Large intestine (tissue), 3 donors: ENCODE measurements around the gene NME8. TPM values are rescaled to one million over a fixed set of nuclear protein-coding genes. Genes with fewer than 3 reads are reported as not detected.
A peak's percentile ranks its signal among the peaks of the same experiment; 100 is the strongest.

ENCODE experiments used
- DNase-seq, 2 donors: peaks; one replicate each; pipeline versions ENCODE4 v3.0.0 to v3.0.0-alpha.2; 2013
- H3K27ac ChIP-seq: one replicate; pipeline ENCODE4 v1.5.1; 2013; ENCODE audit warnings: low read length
- H3K27me3 ChIP-seq: 2 replicates; pipeline ENCODE4 v1.6.1; 2013; ENCODE audit warnings: low read length; ENCODE audit not compliant: control insufficient read depth, insufficient read depth
- H3K36me3 ChIP-seq: 2 replicates; pipeline ENCODE4 v1.6.1; 2013; ENCODE audit warnings: low read length; ENCODE audit not compliant: control insufficient read depth, insufficient read depth
- H3K4me1 ChIP-seq: one replicate; pipeline ENCODE4 v1.6.1; 2013; ENCODE audit warnings: low read length; ENCODE audit not compliant: control insufficient read depth, insufficient read depth
- H3K4me3 ChIP-seq: one replicate; pipeline ENCODE4 v1.5.1; 2013; ENCODE audit warnings: low read length
- H3K9me3 ChIP-seq: one replicate; pipeline ENCODE4 v1.6.1; 2013; ENCODE audit warnings: mild to moderate bottlenecking, low read depth, low read length, moderate library complexity; ENCODE audit not compliant: control insufficient read depth
- WGBS: methylation state at CpG from one replicate; pipeline ENCODE4 v1.1.5; 2013; ENCODE audit warnings: low lambda C conversion rate; ENCODE audit not compliant: insufficient coverage; 5-methylcytosine and 5-hydroxymethylcytosine counted together
- polyA plus RNA-seq: library from polyadenylated mRNA; unstranded; fragments of 120-200 nt; gene quantifications from one replicate; pipeline ENCODE4 v1.2.1, GENCODE V29; 2013

NME8 gene
- polyA plus RNA-seq, 1 donor = 0.04 TPM

DNA sequence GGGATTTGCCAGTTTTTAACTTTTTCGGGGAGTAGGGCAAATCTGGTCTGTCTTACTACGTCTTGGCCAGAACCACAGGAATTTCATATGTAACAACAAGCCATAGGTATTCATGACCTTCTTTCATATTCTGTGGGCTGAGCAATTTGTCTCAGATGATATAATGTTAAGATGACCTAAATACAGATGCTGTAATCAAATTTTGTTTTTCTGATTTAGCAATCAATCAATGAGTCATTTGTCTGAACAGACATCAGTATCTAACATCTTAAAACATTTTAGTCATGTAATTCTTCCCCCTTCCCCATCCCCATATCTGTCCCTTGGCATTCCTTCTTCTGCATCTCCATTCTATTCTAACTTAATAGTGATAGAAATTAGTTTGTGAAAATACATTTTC, 24.8 kb upstream of the NME8 start:
- no peaks in the 10 kb centered on the region for H3K27me3 ChIP-seq
- DNase-seq = no peak
- no CpG with 5 or more reads among the region's 2 CpGs for WGBS
- no peaks in the 10 kb centered on the region for H3K4me1 ChIP-seq
- no peaks in the 10 kb centered on the region for H3K36me3 ChIP-seq
- no peak overlapping the region for H3K27ac ChIP-seq
- H3K4me3 ChIP-seq = no peak overlapping the region
- no peaks in the 10 kb centered on the region for H3K9me3 ChIP-seq

- WGBS = no CpG with 5 or more reads among the region's 3 CpGs
- Histone ChIP-seq H3K9me3 (no peaks in the 10 kb centered on the region), H3K36me3 (no peaks in the 10 kb centered on the region), H3K4me3 (no peak overlapping the region), H3K27ac (no peak overlapping the region), H3K27me3 (no peaks in the 10 kb centered on the region), H3K4me1 (no peaks in the 10 kb centered on the region)
- no peak for DNase-seq
These were observed 23.4 kb upstream of the NME8 start for GRCh38 chr7:37825038-37825437.

DNA sequence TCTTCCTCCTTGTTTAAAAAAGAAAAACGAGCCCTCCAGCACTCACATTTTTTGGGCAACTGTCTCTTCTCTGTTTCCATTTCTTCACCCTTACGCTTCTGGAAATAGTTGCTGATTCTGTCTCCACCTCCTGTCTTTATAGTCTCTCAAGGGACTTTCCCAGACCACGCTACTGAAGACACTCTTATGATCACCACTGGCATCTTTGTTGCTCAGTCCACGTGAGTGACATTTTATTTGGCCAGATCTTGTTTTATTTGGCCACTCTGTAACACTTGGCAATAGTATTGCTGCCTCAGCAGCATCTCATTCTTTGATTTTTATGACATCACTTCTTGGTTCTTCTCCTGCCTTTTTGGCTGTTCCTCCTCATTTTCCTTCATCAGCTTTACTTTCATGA, 21.6 kb upstream of the NME8 start:
- no peaks in the 10 kb centered on the region for H3K9me3 ChIP-seq
- no peaks in the 10 kb centered on the region for H3K36me3 ChIP-seq
- WGBS = 72% methylated on average over 2 of the region's 4 CpGs
- no peaks in the 10 kb centered on the region for H3K4me1 ChIP-seq
- DNase-seq = no peak
- H3K27ac ChIP-seq = no peak overlapping the region
- H3K4me3 ChIP-seq = no peak overlapping the region
- no peaks in the 10 kb centered on the region for H3K27me3 ChIP-seq

DNA sequence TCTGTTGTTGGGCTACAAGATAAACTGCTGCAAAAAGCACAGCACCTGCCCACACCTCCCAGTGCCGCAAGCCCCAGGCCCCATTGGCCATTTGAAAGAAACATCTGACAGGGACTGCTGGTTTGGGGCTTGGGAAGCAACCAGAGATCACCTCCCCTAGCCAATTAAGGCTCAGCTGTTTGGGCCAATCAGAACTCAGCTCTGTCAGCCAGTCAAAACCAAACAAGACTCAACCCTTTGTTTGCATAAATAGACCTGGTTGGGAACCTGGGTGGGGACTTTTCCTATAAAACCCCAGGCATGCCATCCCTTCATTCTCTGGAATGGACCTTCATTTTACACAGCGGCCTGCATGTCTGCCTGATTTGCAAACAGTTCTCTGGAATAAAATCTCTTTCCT, 17.2 kb upstream of the NME8 start:
- Histone ChIP-seq H3K36me3 (no peaks in the 10 kb centered on the region), H3K27ac (no peak overlapping the region), H3K4me3 (no peak overlapping the region), H3K4me1 (peaks cover 3% of the 10 kb centered on the region), H3K9me3 (no peaks in the 10 kb centered on the region), H3K27me3 (no peaks in the 10 kb centered on the region)
- DNase-seq = no peak
- WGBS = no CpG with 5 or more reads among the region's 2 CpGs

- DNase-seq = peak; percentile 12 to 16
- Histone ChIP-seq H3K4me1 (peaks cover 3% of the 10 kb centered on the region), H3K27me3 (no peaks in the 10 kb centered on the region), H3K4me3 (no peak overlapping the region), H3K9me3 (no peaks in the 10 kb centered on the region), H3K36me3 (no peaks in the 10 kb centered on the region), H3K27ac (no peak overlapping the region)
- WGBS = 81% methylated on average over 3 of the region's 4 CpGs
These were observed 16.2 kb upstream of the NME8 start for GRCh38 chr7:37832194-37832593.

GRCh38 chr7:37833107-37833817, 15.1 kb upstream of the NME8 start:
- Histone ChIP-seq H3K27ac (no peak overlapping the region), H3K36me3 (no peaks in the 10 kb centered on the region), H3K27me3 (no peaks in the 10 kb centered on the region), H3K4me3 (no peak overlapping the region), H3K4me1 (peaks cover 3% of the 10 kb centered on the region), H3K9me3 (no peaks in the 10 kb centered on the region)
- DNase-seq = peak in 1 of 2 donors; percentile 12
- whole genome bisulfite sequencing = no CpG with 5 or more reads among the region's 21 CpGs

DNA sequence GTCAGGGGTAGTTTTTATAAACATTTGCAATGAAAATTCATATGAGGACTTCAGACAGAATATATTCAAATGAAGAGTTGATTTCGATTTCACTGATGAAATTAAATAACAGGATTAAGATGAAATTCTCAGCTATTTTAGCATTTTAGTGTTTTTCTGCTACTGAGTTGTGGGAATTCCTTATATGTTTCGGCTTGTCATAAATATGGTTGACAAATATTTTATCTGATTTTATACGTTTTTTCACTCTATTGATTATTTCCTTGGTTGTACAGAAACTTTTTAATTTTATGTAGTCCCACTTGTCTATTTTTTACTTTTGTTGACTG, 14.6 kb upstream of the NME8 start:
- no peaks in the 10 kb centered on the region for H3K27me3 ChIP-seq
- no peak for DNase-seq
- no peaks in the 10 kb centered on the region for H3K9me3 ChIP-seq
- H3K4me3 ChIP-seq = no peak overlapping the region
- no peaks in the 10 kb centered on the region for H3K36me3 ChIP-seq
- no peak overlapping the region for H3K27ac ChIP-seq
- WGBS = 19% methylated on average over 3 of the region's 3 CpGs
- peaks cover 3% of the 10 kb centered on the region for H3K4me1 ChIP-seq

GRCh38 chr7:37853468-37853867, 5.1 kb downstream of the NME8 start:
- H3K27me3 ChIP-seq = no peaks in the 10 kb centered on the region
- H3K36me3 ChIP-seq = no peaks in the 10 kb centered on the region
- H3K27ac ChIP-seq = no peak overlapping the region
- no peaks in the 10 kb centered on the region for H3K9me3 ChIP-seq
- no peaks in the 10 kb centered on the region for H3K4me1 ChIP-seq
- WGBS = no CpG with 5 or more reads among the region's 2 CpGs
- no peak for DNase-seq
- H3K4me3 ChIP-seq = no peak overlapping the region

GRCh38 chr7:37882086-37882485, 33.7 kb downstream of the NME8 start:
- DNase-seq = no peak
- 92% methylated on average over 2 of the region's 6 CpGs for WGBS
- H3K4me1 ChIP-seq = no peaks in the 10 kb centered on the region

GRCh38 chr7:37893359-37893758, 45.0 kb downstream of the NME8 start:
- H3K27ac ChIP-seq = no peak overlapping the region
- no peaks in the 10 kb centered on the region for H3K4me1 ChIP-seq
- H3K36me3 ChIP-seq = no peaks in the 10 kb centered on the region
- H3K9me3 ChIP-seq = no peaks in the 10 kb centered on the region
- H3K27me3 ChIP-seq = no peaks in the 10 kb centered on the region
- H3K4me3 ChIP-seq = no peak overlapping the region
- no peak for DNase-seq

More at GRCh38 chr7:37882086-37882485, 33.7 kb downstream of the NME8 start:
- Histone ChIP-seq H3K36me3 (no peaks in the 10 kb centered on the region), H3K9me3 (no peaks in the 10 kb centered on the region), H3K27me3 (no peaks in the 10 kb centered on the region), H3K27ac (no peak overlapping the region), H3K4me3 (no peak overlapping the region)

DNA sequence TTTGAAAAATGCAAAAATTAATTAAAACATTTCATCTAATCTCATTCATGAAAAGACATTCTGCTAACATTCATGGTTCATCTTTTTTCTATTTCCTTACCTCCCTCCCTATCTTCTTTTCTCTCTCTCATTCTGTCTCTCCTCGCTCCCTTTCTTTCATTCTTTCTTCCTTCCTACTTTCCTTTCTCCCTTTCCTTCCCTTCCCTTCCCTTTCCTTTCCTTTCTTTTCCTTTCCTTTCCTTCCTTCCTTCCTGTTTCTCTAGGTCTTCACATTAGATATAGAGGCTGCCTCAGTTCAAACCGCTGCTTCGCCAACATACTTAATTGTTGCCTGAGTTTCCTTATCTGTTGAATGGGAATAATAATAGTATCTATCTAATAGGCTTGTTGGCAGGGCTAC, 46.3 kb downstream of the NME8 start:
- 84% methylated on average over 3 of the region's 3 CpGs for WGBS
- Histone ChIP-seq H3K36me3 (no peaks in the 10 kb centered on the region), H3K27ac (no peak overlapping the region), H3K9me3 (no peaks in the 10 kb centered on the region), H3K4me3 (no peak overlapping the region), H3K27me3 (no peaks in the 10 kb centered on the region), H3K4me1 (no peaks in the 10 kb centered on the region)
- no peak for DNase-seq
